ENCODE results near the gene MBD3L4. TPM values are rescaled to one million over a fixed set of nuclear protein-coding genes. Genes with fewer than 3 reads are reported as not detected.

Gene MBD3L4
- total and polyA plus RNA-seq, 2 donors (not counting 1 experiment from before 2014, with no cell fraction given) = not detected

DNA sequence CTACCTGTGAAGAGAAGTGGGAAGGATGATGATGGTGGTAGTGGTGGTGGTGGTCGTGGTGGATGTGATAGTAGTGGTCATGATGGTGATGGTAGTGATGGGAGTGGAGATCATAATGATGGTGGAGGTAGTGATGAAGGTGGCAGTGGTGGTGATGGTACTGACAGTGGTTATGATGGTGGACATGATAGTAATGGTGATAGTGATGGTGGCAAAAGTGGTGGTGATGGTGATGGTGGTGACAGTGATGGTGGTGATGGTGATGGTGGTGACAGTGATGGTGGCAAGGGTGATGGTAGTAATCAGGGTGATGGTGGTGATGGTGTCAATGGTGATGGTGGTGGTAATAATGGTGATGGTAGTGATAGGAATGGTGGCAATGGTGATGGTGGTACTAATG lies 44.9 kb downstream of the MBD3L4 start:
- H3K36me3 ChIP-seq (ENCODE audit: control insufficient read depth, insufficient read depth, low read length) = no peaks in the 10 kb centered on the region
- H4K20me1 ChIP-seq (ENCODE audit: control insufficient read depth, extremely low read depth, insufficient read depth, low read length) = no peaks in the 10 kb centered on the region
- H3K27me3 ChIP-seq (ENCODE audit: control insufficient read depth, insufficient read depth, low read length) = no peaks in the 10 kb centered on the region
- no peaks in the 10 kb centered on the region for H3K4me1 ChIP-seq (ENCODE audit: control insufficient read depth, extremely low read depth, insufficient read depth, low read length)
- H3K4me3 ChIP-seq (replicated peaks in 1 of 4; ENCODE audit: control extremely low read depth in 1 of 4, insufficient read depth in 1 of 4, low read depth in 3 of 4, low read length in 4 of 4) = no peak overlapping the region
- H3K4me2 ChIP-seq (ENCODE audit: extremely low read depth, insufficient read depth, low read length) = no peak overlapping the region
- no peaks in the 10 kb centered on the region for H3K9me3 ChIP-seq (ENCODE audit: control insufficient read depth, insufficient read depth, low read depth, low read length)
- no peak for DNase-seq (ENCODE audit: low read depth in 2 of 2)
- TF ChIP-seq, protein P1, sequence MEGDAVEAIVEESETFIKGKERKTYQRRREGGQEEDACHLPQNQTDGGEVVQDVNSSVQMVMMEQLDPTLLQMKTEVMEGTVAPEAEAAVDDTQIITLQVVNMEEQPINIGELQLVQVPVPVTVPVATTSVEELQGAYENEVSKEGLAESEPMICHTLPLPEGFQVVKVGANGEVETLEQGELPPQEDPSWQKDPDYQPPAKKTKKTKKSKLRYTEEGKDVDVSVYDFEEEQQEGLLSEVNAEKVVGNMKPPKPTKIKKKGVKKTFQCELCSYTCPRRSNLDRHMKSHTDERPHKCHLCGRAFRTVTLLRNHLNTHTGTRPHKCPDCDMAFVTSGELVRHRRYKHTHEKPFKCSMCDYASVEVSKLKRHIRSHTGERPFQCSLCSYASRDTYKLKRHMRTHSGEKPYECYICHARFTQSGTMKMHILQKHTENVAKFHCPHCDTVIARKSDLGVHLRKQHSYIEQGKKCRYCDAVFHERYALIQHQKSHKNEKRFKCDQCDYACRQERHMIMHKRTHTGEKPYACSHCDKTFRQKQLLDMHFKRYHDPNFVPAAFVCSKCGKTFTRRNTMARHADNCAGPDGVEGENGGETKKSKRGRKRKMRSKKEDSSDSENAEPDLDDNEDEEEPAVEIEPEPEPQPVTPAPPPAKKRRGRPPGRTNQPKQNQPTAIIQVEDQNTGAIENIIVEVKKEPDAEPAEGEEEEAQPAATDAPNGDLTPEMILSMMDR (conservative IDR thresholded peaks at IDR 0.05 in 1 of 2, IDR thresholded peaks at IDR 0.05 in 1 of 2; ENCODE audit: low read depth in 1 of 2, low read length in 2 of 2) = no peak
- no peak for TF ChIP-seq EZH2 (IDR thresholded peaks at IDR 0.05; ENCODE audit: low read length, missing control alignments)
- H3K27ac ChIP-seq (ENCODE audit: insufficient read depth, low read length) = no peak overlapping the region
- H3K9ac ChIP-seq (ENCODE audit: insufficient read depth, low read length) = no peak overlapping the region
- no peaks in the 10 kb centered on the region for H3K79me2 ChIP-seq (ENCODE audit: control insufficient read depth, insufficient read depth, low read length)
- H2AFZ ChIP-seq (ENCODE audit: low read length) = no peak overlapping the region

DNA sequence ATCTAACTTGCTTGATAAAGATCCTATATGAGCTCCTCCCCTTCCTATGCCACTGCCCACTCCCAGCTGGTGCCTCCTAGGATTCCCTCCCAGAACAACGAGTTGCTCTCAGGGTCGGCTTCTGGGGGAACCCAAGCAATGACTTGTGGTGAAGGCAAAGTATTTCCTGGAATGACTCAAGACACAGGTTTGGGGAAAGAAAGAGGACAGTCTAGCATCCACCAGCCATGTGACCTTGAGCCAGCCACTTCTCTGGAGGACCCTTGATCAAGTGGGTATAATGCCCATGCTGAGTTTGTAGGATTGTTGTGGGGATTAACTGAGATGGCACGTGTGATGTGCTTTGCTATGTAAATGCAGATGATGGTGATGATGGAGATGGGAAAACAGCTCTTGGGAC lies 51.7 kb downstream of the MBD3L4 start:
- Histone ChIP-seq H3K36me3 (ENCODE audit: control insufficient read depth, insufficient read depth, low read length) (no peaks in the 10 kb centered on the region), H3K9me3 (ENCODE audit: control insufficient read depth, insufficient read depth, low read depth, low read length) (no peaks in the 10 kb centered on the region), H3K4me2 (ENCODE audit: extremely low read depth, insufficient read depth, low read length) (no peak overlapping the region), H2AFZ (ENCODE audit: low read length) (no peak overlapping the region), H3K27me3 (ENCODE audit: control insufficient read depth, insufficient read depth, low read length) (no peaks in the 10 kb centered on the region), H3K4me1 (ENCODE audit: control insufficient read depth, extremely low read depth, insufficient read depth, low read length) (no peaks in the 10 kb centered on the region), H4K20me1 (ENCODE audit: control insufficient read depth, extremely low read depth, insufficient read depth, low read length) (no peaks in the 10 kb centered on the region), H3K4me3 (replicated peaks in 1 of 4; ENCODE audit: control extremely low read depth in 1 of 4, insufficient read depth in 1 of 4, low read depth in 3 of 4, low read length in 4 of 4) (no peak overlapping the region), H3K79me2 (ENCODE audit: control insufficient read depth, insufficient read depth, low read length) (no peaks in the 10 kb centered on the region), H3K27ac (ENCODE audit: insufficient read depth, low read length) (no peak overlapping the region), H3K9ac (ENCODE audit: insufficient read depth, low read length) (no peak overlapping the region)
- DNase-seq (ENCODE audit: low read depth in 2 of 2) = no peak
- TF ChIP-seq, protein P1 (conservative IDR thresholded peaks at IDR 0.05 in 1 of 2, IDR thresholded peaks at IDR 0.05 in 1 of 2; ENCODE audit: low read depth in 1 of 2, low read length in 2 of 2) = no peak
- TF ChIP-seq EZH2 (IDR thresholded peaks at IDR 0.05; ENCODE audit: low read length, missing control alignments) = no peak

DNA sequence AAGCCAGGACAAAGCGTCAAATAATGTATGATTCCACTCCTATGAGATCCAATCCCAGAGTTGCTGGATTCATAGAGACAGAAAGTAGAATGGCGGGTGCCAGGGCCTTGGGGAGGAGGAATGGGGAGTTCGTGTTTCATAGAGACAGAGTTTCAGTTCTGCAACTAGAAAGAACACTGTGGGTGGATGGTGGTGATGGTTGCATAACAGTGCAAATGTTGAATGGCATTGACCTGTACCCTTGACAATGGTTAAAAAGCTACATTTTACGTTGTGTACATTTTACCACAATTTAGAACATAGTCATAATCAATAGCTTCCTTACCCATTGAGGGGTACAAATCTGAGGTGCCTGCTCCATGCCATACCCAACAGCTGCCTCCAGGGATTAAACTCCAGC lies 52.1 kb downstream of the MBD3L4 start:
- no peak overlapping the region for H2AFZ ChIP-seq (ENCODE audit: low read length)
- no peaks in the 10 kb centered on the region for H3K9me3 ChIP-seq (ENCODE audit: control insufficient read depth, insufficient read depth, low read depth, low read length)
- DNase-seq (ENCODE audit: low read depth in 2 of 2) = no peak
- no peak for TF ChIP-seq EZH2 (IDR thresholded peaks at IDR 0.05; ENCODE audit: low read length, missing control alignments)
- H4K20me1 ChIP-seq (ENCODE audit: control insufficient read depth, extremely low read depth, insufficient read depth, low read length) = no peaks in the 10 kb centered on the region
- H3K79me2 ChIP-seq (ENCODE audit: control insufficient read depth, insufficient read depth, low read length) = no peaks in the 10 kb centered on the region
- H3K9ac ChIP-seq (ENCODE audit: insufficient read depth, low read length) = no peak overlapping the region
- no peak overlapping the region for H3K27ac ChIP-seq (ENCODE audit: insufficient read depth, low read length)
- H3K36me3 ChIP-seq (ENCODE audit: control insufficient read depth, insufficient read depth, low read length) = no peaks in the 10 kb centered on the region
- H3K4me2 ChIP-seq (ENCODE audit: extremely low read depth, insufficient read depth, low read length) = no peak overlapping the region
- H3K27me3 ChIP-seq (ENCODE audit: control insufficient read depth, insufficient read depth, low read length) = no peaks in the 10 kb centered on the region
- no peaks in the 10 kb centered on the region for H3K4me1 ChIP-seq (ENCODE audit: control insufficient read depth, extremely low read depth, insufficient read depth, low read length)
- H3K4me3 ChIP-seq (replicated peaks in 1 of 4; ENCODE audit: control extremely low read depth in 1 of 4, insufficient read depth in 1 of 4, low read depth in 3 of 4, low read length in 4 of 4) = no peak overlapping the region

Other genes with a start within 250 kb of the MBD3L4 start
- under 0.01 TPM in 1 of 2 replicates, not detected in the other for gene ADGRE1, start 152.6 kb downstream of the MBD3L4 start, total RNA-seq
- gene ADGRE1, start 152.6 kb downstream of the MBD3L4 start, polyA plus RNA-seq = not detected in 2 replicates
- not detected in 2 replicates for gene MBD3L2B, start 18.7 kb downstream of the MBD3L4 start, total RNA-seq
- gene MBD3L2B, start 18.7 kb downstream of the MBD3L4 start, polyA plus RNA-seq = not detected in 2 replicates
- not detected in 2 replicates for gene MBD3L5, start 9.6 kb downstream of the MBD3L4 start, total RNA-seq
- gene MBD3L5, start 9.6 kb downstream of the MBD3L4 start, polyA plus RNA-seq = not detected in 2 replicates
- gene MBD3L2, start 9.1 kb upstream of the MBD3L4 start, total RNA-seq = not detected in 2 replicates
- gene MBD3L2, start 9.1 kb upstream of the MBD3L4 start, polyA plus RNA-seq = not detected in 2 replicates
- not detected in 2 replicates for gene MBD3L3, start 18.5 kb upstream of the MBD3L4 start, total RNA-seq
- not detected in 2 replicates for gene MBD3L3, start 18.5 kb upstream of the MBD3L4 start, polyA plus RNA-seq
- gene ZNF557, start 29.5 kb upstream of the MBD3L4 start, total RNA-seq = 18.3 and 18.5 TPM in 2 replicates
- gene ZNF557, start 29.5 kb upstream of the MBD3L4 start, polyA plus RNA-seq = 2.9 and 3.4 TPM in 2 replicates

Measured in fibroblast of lung (primary cell).